K562 (cell line): ENCODE results near the gene ZNF77. TPM values are rescaled to one million over a fixed set of nuclear protein-coding genes. Genes with fewer than 3 reads are reported as not detected.

Experiments used
- CBFA2T3 ChIP-seq: fragments of 450-650 bp; IDR thresholded peaks from 2 replicates; pipeline ENCODE4 v1.6.1; 2017
- CHAMP1 ChIP-seq: fragments of 450-650 bp; IDR thresholded peaks from 2 replicates; pipeline ENCODE4 v1.6.1; 2016; ENCODE audit warnings: mild to moderate bottlenecking
- EP300 ChIP-seq: IDR thresholded peaks from 2 replicates; pipeline ENCODE4 v1.6.1; 2012; ENCODE audit warnings: low read length, improper control_type of control experiment
- ESRRA ChIP-seq: fragments of 450-650 bp; IDR thresholded peaks from 2 replicates; pipeline ENCODE4 v1.6.1; 2014; ENCODE audit warnings: low read depth, mild to moderate bottlenecking, moderate library complexity, borderline replicate concordance
- HMG20A ChIP-seq: fragments of 450-650 bp; formaldehyde crosslinking; conservative IDR thresholded peaks from 2 replicates; pipeline ENCODE4 v1.4.0; 2020; ENCODE audit warnings: mild to moderate bottlenecking, mixed read lengths
- LEF1 ChIP-seq: fragments of 450-650 bp; IDR thresholded peaks from 2 replicates; pipeline ENCODE4 v1.6.1; 2016; ENCODE audit warnings: mild to moderate bottlenecking
- MCM2 ChIP-seq: fragments of 450-650 bp; IDR thresholded peaks from 2 replicates; pipeline ENCODE4 v1.6.1; 2017; ENCODE audit warnings: low read depth, mild to moderate bottlenecking
- MEF2A ChIP-seq: IDR thresholded peaks from 2 replicates; pipeline ENCODE4 v1.6.1; 2011; ENCODE audit warnings: low read depth, mild to moderate bottlenecking, low read length, moderate library complexity; ENCODE audit not compliant: control insufficient read depth
- MEIS2 ChIP-seq: fragments of 450-650 bp; IDR thresholded peaks from 2 replicates; pipeline ENCODE4 v1.6.1; 2014; ENCODE audit warnings: mild to moderate bottlenecking; ENCODE audit not compliant: partially characterized antibody
- PBX2 ChIP-seq, 2 experiments: IDR thresholded peaks in 1 of 2; conservative IDR thresholded peaks in 1 of 2; 2 replicates each; pipeline ENCODE4 v1.6.1; 2016; ENCODE audit warnings: low read depth in 2 of 2, mild to moderate bottlenecking in 1 of 2, missing compliant biosample characterization in 1 of 2, missing genetic modification characterization in 1 of 2, moderate library complexity in 1 of 2
- POLR2B ChIP-seq: fragments of 450-650 bp; IDR thresholded peaks from 2 replicates; pipeline ENCODE4 v1.6.1; 2018; ENCODE audit warnings: low read depth; ENCODE audit not compliant: partially characterized antibody
- PRMT5 ChIP-seq: sonication (generic); formaldehyde crosslinking; IDR thresholded peaks from 2 replicates; pipeline ENCODE4 v1.5.0; 2020; ENCODE audit warnings: missing genetic modification reagents
- RFX7 ChIP-seq: fragments of 250-450 bp; sonication (Bioruptor Pico); IDR thresholded peaks from 2 replicates; pipeline ENCODE4 v1.5.1; 2021; ENCODE audit warnings: mild to moderate bottlenecking
- TAL1 ChIP-seq: fragments of 450-650 bp; IDR thresholded peaks from 2 replicates; pipeline ENCODE4 v1.6.1; 2016; ENCODE audit warnings: mild to moderate bottlenecking
- TFAP4 ChIP-seq: sonication (generic); formaldehyde crosslinking; IDR thresholded peaks from 2 replicates; pipeline ENCODE4 v1.8.0; 2022; ENCODE audit warnings: missing genetic modification reagents, mild to moderate bottlenecking, moderate library complexity, borderline replicate concordance
- ZNF175 ChIP-seq: fragments of 200-800 bp; sonication (Bioruptor generic); IDR thresholded peaks from 2 replicates; pipeline ENCODE4 v1.6.1; 2016; ENCODE audit warnings: low read depth, mild to moderate bottlenecking, missing genetic modification characterization, missing compliant biosample characterization
- ZNF449 ChIP-seq: fragments of 250-450 bp; sonication (Bioruptor Pico); IDR thresholded peaks from 2 replicates; pipeline ENCODE4 v1.8.0; 2022; ENCODE audit warnings: moderate library complexity, mild to moderate bottlenecking, inconsistent platforms
- ZNF644 ChIP-seq: fragments of 200-800 bp; sonication (Bioruptor generic); IDR thresholded peaks from 2 replicates; pipeline ENCODE4 v1.6.1; 2016; ENCODE audit warnings: low read depth, missing genetic modification characterization, missing compliant biosample characterization
- ZNF668 ChIP-seq: fragments of 250-450 bp; sonication (Bioruptor Pico); IDR thresholded peaks from 2 replicates; pipeline ENCODE4 v1.8.0; 2022; ENCODE audit warnings: mild to moderate bottlenecking, inconsistent platforms
- polyA plus RNA-seq, 8 experiments: library from polyadenylated mRNA; depleted of rRNA in 4 of 8; stranded (reverse) in 5 of 8; unstranded in 3 of 8; fragments of >200 nt; fragmentation: Nextera tagmentation in 2 of 8; fragmentation: Illumina TruSeq in 1 of 8; extraction: Ambion mirVana in 2 of 8; extraction: Trizol in 1 of 8; gene quantifications; 2 replicates each; pipeline versions ENCODE4 v1.2.1 to v1.2.3, GENCODE V29; 2011 to 2014; ENCODE audit warnings: inconsistent platforms in 1 of 8, missing spikeins in 1 of 8
- total RNA-seq, 7 experiments: library from RNA; depleted of rRNA in 6 of 7; stranded (reverse); fragments of >200 nt in 6 of 7; fragmentation: Illumina TruSeq in 2 of 7; extraction: Trizol in 2 of 7; gene quantifications; 2 replicates each; pipeline versions ENCODE4 v1.2.1 to v1.2.3, GENCODE V29; 2011 to 2021; ENCODE audit warnings: low replicate concordance in 1 of 7

Gene ZNF77
- total and polyA plus RNA-seq, 9 of the 15 experiments (the other 6 are each of a cell fraction or from before 2014, with no cell fraction given) = 4.3 to 14.5 (median 7.7) TPM

- TF ChIP-seq MEIS2 (peak; percentile 98), ZNF449 (CRISPR knock-in tag) (no peak), MEF2A (peak; percentile 59; the same call in 1 of the 2 replicates), HMG20A (CRISPR knock-in tag) (peak; percentile 83), LEF1 (peak; percentile 94), ZNF644 (tag) (peak; percentile 95), EP300 (peak; percentile 99), MCM2 (no peak), ZNF668 (CRISPR knock-in tag) (no peak), RFX7 (0 out of 2 replicates have a peak, but pooled peaks have one; percentile 11), ESRRA (no peak; the same call in 1 of the 2 replicates), TFAP4 (peak; percentile 56; the same call in 1 of the 2 replicates), CBFA2T3 (peak; percentile 99), PBX2 (CRISPR knock-in tag; IDR thresholded peaks at IDR 0.05; ENCODE audit: low read depth) (peak; percentile 61), PBX2 (tag; conservative IDR thresholded peaks at IDR 0.05; ENCODE audit: low read depth) (peak; percentile 91), PRMT5 (CRISPR knock-in tag) (no peak), CHAMP1 (peak; percentile 82; the same call in 1 of the 2 replicates), ZNF175 (CRISPR knock-in tag) (peak; percentile 85), POLR2B (no peak), TAL1 (peak; percentile 98)
These were observed 5.1 kb upstream of the ZNF77 start (continued) for GRCh38 chr19:2949939-2950285.
